Activated naive CD4-positive, alpha-beta T cell treated with anti-CD3 and anti-CD28 coated beads, Interleukin-2, amount 50 U/mL, for 24 hours (primary cell): ENCODE measurements around the gene SLC25A22.
A peak's percentile ranks its signal among the peaks of the same experiment; 100 is the strongest.

Source experiments
- H3K27ac Mint-ChIP-seq: one replicate; pipeline ENCODE4 v1.8.0; 2021; ENCODE audit warnings: mild to moderate bottlenecking, mixed read lengths
- H3K27me3 Mint-ChIP-seq: one replicate; pipeline ENCODE4 v1.8.0; 2021; ENCODE audit warnings: mixed read lengths
- H3K36me3 Mint-ChIP-seq: one replicate; pipeline ENCODE4 v1.8.0; 2021; ENCODE audit warnings: mixed read lengths
- H3K4me1 Mint-ChIP-seq: one replicate; pipeline ENCODE4 v1.8.0; 2021; ENCODE audit warnings: mixed read lengths
- H3K4me3 Mint-ChIP-seq: one replicate; pipeline ENCODE4 v1.8.0; 2021; ENCODE audit warnings: mild to moderate bottlenecking, mixed read lengths
- H3K9me3 Mint-ChIP-seq: one replicate; pipeline ENCODE4 v1.8.0; 2021; ENCODE audit warnings: mixed read lengths

Gene SLC25A22

DNA sequence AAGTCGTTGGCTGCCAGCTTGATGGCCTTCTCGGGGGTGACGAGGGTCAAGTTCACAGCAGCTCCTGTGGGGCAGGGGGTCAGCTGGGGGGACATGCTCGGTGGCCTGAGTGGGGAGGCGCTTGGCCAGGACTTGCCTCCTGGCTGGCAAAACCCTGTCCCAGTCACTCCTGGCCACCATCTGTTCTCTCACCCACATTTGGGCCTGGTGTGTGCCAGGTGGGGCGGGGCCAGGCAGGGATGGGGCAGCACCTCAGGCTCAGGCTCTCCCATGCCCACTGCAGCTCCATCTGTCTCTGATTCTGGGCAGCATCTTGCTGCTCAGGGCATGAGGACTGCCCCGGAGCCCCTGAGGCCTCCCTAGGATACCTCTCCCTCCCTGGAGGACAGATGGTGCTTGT lies 4.5 kb downstream of the SLC25A22 start:
- H3K4me3 Mint-ChIP-seq: peak overlapping the region; percentile 15
- no peak overlapping the region for H3K27ac Mint-ChIP-seq
- H3K27me3 Mint-ChIP-seq: no peaks in the 10 kb centered on the region
- no peaks in the 10 kb centered on the region for H3K36me3 Mint-ChIP-seq
- no peaks in the 10 kb centered on the region for H3K9me3 Mint-ChIP-seq
- peaks cover 7% of the 10 kb centered on the region for H3K4me1 Mint-ChIP-seq

DNA sequence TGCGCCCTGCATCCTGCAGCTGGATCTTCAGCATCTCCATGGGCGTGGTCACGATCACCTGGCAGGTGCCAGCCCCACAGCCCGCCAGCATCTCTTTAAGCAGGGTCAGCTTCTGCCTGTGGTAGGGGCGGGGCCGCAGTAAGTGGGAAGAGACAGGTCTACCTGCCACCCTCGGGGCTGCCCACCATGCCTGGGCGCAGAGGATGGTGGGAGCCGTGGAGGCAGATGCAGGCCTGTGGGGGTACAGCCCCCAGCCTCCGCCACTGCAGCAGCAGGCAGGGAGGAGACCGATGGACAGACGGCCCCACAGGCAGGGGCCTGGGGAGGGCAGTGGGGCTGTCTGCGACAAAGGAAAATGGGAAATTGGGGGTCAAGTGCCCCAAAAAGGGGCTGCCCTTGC lies 5.2 kb downstream of the SLC25A22 start:
- no peaks in the 10 kb centered on the region for H3K9me3 Mint-ChIP-seq
- no peaks in the 10 kb centered on the region for H3K27me3 Mint-ChIP-seq
- no peak overlapping the region for H3K27ac Mint-ChIP-seq
- peaks cover 7% of the 10 kb centered on the region for H3K4me1 Mint-ChIP-seq
- no peaks in the 10 kb centered on the region for H3K36me3 Mint-ChIP-seq
- H3K4me3 Mint-ChIP-seq: peak overlapping the region; percentile 15

DNA sequence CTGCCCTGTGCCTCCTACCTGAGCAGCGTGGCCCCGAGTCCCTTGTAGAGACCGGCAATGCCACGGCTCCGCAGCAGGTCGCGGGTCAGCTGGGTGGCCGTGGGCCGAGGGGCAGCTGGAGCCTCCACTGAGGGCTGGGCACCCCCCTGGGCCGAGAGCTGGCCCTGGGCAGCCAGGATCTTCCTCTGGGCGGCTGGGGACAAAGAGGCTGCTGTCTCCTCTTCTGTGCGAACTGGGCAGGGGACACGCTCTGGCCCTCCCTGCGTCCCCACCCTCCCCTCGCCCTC lies 5.6 kb downstream of the SLC25A22 start:
- H3K4me1 Mint-ChIP-seq: peaks cover 7% of the 10 kb centered on the region
- no peak overlapping the region for H3K27ac Mint-ChIP-seq
- no peaks in the 10 kb centered on the region for H3K9me3 Mint-ChIP-seq
- H3K36me3 Mint-ChIP-seq: no peaks in the 10 kb centered on the region
- no peaks in the 10 kb centered on the region for H3K27me3 Mint-ChIP-seq
- no peak overlapping the region for H3K4me3 Mint-ChIP-seq

DNA sequence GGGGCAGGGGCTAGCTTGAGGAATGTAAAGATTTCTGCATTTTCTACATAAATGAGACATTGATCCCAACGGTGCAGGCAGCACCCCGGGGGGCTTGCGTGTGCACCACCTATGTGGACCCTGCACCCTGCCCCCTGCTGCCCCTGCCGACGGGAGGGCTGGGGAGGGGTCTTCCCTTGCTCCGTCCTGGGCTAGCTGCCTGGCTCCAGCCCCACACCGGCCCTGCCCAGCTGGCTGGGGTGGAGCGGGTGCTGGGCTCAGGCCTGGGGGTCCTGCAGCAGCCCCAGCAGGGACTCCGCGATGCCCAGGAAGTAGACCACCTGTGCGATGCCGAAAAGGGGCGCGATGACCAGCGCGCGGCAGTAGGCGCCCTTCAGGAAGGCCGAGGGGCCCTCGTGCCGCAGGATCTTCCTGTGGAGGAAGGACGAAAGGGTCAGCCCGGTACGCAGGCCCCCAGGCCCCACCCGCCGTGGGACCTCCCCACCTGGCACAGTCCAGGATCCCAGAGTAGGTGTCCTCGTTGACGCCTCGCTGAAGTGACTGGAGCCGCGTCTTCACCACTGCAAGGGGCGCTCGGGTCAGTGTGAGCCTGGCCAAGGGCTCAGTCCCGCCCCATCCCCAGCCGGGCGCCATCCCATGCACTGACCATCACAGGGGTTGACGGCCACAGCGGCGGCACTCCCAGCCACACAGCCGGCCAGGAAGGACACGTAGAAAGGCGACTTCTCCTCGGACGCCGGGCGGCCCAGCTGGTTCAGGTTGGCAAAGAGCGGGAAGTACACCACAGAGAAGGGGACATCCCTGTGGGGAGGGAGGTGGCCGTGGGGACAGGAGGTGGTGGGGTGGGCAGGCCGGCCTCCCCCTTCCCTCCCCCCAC lies 6.2 kb downstream of the SLC25A22 start:
- H3K4me3 Mint-ChIP-seq: no peak overlapping the region
- peaks cover 7% of the 10 kb centered on the region for H3K4me1 Mint-ChIP-seq
- no peaks in the 10 kb centered on the region for H3K36me3 Mint-ChIP-seq
- H3K27ac Mint-ChIP-seq: no peak overlapping the region
- no peaks in the 10 kb centered on the region for H3K9me3 Mint-ChIP-seq
- H3K27me3 Mint-ChIP-seq: no peaks in the 10 kb centered on the region

DNA sequence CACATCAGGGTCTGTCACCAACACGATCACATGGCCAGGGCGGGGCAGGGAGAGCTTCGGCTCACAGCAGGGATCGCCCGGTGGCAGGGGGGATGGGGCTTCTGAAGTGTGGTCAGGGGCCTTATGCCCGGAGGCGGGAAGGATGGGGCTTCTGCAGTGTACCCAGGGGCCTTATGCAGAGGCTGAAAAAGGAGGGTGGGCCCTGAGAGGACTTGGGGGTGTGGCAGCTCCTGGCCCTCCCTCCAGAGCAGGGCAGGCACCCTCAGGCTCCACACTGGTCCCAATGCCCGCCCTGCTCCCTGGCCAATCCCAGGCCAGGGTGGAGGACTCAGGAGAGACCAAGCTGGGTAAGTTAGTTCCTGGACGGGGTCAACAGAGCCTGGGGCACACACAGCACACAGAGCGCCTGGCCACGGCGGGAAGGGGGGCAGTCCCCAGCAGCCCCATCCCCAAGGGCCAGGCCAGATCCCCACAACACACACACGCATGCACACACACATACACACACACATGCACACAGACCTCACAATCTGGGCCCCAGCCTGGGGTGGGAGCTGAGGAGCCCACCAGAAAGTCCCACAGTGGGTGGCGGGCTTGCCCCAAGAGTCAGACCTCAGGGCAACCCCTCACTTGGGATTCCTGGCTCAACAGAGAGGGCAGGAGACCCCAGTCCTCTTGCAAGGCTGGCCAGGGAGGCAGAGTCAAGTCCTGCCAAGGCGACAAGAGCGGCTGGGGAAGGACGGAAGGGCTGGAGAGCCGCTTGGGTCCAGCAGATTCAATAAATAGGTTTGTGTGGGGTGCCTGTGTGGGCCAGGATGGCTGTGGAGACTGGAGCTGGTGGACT lies 7.1 kb downstream of the SLC25A22 start:
- H3K27me3 Mint-ChIP-seq: no peaks in the 10 kb centered on the region
- H3K27ac Mint-ChIP-seq: no peak overlapping the region
- H3K9me3 Mint-ChIP-seq: no peaks in the 10 kb centered on the region
- no peaks in the 10 kb centered on the region for H3K36me3 Mint-ChIP-seq
- H3K4me3 Mint-ChIP-seq: no peak overlapping the region
- H3K4me1 Mint-ChIP-seq: peaks cover 2% of the 10 kb centered on the region

DNA sequence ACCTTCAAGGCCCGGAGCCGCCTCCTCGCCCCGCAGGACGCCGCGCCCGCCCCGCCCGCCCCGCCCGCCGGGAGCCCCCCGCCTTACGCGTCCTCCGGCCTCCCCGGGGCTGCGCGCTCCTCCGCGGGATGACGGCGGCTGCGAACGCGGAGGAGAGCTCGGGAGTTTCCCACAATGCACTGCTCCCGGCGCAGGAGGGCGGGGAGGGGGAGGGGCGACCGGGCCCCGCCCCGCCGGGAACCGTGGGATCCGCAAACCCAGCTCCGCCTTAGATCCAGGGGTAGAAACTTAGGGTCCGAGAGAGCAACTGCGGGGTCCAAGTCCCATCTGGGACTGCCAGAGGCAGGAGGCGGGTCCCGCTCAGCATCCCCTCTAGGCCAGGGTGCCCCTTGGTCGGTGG lies 8.1 kb downstream of the SLC25A22 start, which contains the start of gene CEND1:
CEND1 (minus strand) TSS at position 148 of the 400 bp plus-strand sequence. CDS start 1,514 bp downstream, outside the sequence.
- Mint-ChIP-seq H3K27me3 (no peaks in the 10 kb centered on the region), H3K9me3 (no peaks in the 10 kb centered on the region), H3K4me1 (no peaks in the 10 kb centered on the region), H3K36me3 (no peaks in the 10 kb centered on the region), H3K4me3 (no peak within 1 kb of the TSS), H3K27ac (no peak within 1 kb of the TSS)

DNA sequence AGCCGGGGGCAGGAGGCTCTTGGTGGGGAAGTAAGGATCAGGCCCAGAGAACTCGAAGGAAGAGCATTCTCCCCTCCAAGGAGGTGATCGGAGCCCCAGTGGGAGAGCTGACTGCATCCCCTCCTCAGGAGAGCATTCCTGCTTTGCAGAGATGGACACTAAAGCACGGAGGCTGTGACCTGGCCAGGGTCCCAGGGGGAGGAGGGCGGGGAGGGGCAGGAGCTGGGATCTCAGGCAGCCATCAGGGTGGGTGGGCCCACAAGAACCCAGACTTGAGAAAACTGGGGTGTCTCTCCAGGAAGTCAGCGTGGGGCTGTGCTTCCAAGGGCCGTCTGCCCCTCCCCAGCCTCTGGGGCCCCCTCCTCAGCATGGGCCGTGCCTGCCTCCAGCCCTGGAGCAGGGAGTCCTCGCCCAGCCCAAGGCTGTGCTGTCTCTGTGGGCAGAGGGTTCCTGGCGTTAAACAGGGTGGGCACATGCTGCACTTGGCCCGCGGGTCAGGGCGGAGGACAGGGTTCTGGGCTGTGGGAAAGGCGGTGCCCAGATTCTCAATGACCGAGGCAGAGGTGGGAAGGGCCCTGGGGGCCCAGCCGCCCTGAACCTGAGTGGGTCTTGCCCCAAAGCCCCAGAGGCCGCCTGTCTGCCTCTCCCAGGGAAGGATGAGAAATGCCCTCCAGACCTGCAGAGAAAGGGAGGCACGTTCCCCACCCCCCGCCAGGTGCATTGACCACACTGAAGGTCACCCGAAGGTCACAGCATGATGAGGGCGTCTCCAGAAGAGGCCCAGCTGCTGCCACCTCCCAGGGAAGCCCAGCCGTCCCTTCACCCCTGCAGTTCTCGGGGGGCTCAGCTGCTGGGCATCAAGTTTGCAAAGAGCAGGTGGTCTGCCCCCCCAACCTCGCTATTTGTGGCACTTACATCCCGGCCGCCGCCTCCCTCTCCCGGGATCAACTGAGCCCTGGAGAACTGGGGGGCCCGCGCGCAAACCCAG lies 8.8 kb downstream of the SLC25A22 start:
- H3K27ac Mint-ChIP-seq: no peak overlapping the region
- H3K4me1 Mint-ChIP-seq: no peaks in the 10 kb centered on the region
- H3K27me3 Mint-ChIP-seq: no peaks in the 10 kb centered on the region
- no peaks in the 10 kb centered on the region for H3K9me3 Mint-ChIP-seq
- no peak overlapping the region for H3K4me3 Mint-ChIP-seq
- no peaks in the 10 kb centered on the region for H3K36me3 Mint-ChIP-seq

DNA sequence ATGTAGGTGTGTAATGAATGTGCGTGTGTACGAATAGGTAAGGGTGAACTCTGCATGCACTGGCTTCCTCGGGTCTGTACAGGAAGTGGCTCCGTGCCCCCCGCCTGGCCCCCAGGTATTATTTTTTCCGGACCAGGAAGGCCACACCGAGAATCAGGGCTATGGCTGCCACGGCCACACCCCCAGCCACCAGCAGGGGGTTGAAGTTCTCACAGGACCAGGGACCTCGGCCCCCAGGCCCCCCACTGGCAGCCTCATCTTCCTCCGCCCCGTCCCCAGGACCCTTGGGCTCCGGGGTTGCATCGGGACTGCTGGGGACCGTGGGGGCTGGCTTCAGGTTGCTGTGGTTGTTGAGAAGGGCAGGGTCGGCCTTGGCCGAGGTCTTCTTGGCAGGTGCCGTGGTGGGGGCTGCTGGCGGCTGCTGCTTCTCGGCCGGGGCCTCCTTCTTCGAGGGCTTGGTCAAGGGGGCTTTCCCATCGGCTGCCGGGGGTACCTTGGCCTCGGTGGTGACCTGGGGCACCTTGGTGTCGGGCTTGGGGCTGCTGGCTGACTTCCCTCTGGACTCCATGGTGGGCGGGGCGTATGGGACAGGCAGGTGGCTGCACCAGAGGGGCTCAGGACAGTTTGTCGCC lies 10.0 kb downstream of the SLC25A22 start:
- no peak overlapping the region for H3K27ac Mint-ChIP-seq
- no peak overlapping the region for H3K4me3 Mint-ChIP-seq
- no peaks in the 10 kb centered on the region for H3K9me3 Mint-ChIP-seq
- H3K27me3 Mint-ChIP-seq: no peaks in the 10 kb centered on the region
- H3K36me3 Mint-ChIP-seq: no peaks in the 10 kb centered on the region
- peaks cover 7% of the 10 kb centered on the region for H3K4me1 Mint-ChIP-seq

DNA sequence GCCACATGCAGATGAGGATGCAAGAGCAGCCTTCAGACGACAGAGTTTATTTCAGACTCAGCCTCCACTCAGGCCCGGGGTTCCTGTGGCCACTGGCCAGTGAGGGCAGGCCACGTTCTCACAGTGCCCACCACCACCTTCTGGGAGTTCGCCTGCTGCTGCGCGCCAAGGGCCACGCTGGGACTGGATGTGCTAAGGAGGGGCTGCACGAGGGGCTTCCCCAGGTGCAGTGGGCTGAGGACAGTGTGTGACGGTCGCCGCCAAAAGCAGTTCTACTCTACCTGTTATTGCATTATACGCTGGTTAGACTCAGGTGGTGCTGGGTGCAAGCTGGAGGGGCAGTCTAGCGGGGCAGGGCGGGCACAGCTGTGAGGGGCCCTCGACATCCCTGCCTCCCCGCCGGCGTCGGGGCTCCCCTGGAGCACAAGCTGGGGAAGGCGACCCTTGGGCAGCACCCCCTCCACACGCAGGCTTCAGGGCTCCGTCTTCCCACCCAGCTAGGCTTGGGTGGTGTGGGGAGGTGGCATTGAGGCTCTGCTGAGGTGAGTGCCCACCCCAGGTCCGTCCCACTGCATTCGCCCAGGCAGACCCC lies 10.9 kb downstream of the SLC25A22 start:
- Mint-ChIP-seq H3K9me3 (no peaks in the 10 kb centered on the region), H3K4me3 (no peak overlapping the region), H3K27me3 (no peaks in the 10 kb centered on the region), H3K36me3 (no peaks in the 10 kb centered on the region), H3K4me1 (peaks cover 7% of the 10 kb centered on the region), H3K27ac (no peak overlapping the region)

DNA sequence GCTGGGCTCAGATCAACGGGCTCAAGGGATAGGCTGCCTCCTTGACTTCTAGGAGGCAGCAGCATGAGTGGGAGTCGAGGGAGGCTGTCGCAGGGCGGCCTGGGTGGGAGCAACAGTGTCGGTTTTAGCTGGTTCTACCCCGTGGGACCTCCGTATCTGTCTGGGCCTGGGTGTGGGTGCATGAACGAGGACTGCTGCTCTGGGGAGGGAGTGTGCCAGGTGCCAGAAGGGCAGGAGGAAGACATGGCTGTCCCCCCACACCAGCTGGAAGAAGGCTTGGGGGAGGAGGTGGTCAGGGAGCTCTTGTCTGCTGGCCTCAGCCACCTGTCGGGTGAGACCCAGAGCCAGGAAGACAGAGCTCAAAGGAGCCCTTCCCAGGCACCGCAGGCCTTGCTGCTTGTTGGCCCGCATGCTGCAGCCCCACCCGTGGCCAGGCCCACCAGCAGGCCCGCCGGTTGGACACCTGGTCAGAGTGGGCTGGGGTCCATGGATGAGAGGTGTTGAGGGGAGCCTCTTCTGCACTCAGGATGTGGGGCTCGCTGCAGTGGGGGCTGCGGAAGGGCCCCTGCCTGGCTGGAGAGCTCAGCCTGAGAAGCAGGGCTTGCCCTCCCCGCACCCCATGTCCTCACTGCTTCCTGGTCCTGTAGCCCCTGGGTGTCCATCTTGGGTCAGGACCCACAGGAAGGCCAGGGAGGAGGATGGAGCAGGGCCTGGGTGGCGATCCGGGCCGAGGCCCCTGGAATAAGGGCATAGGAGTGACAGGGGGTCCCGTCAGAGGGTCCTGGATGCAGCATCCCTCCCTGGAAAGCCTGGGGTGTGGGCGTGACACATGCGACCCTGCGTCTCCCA lies 11.6 kb downstream of the SLC25A22 start:
- H3K36me3 Mint-ChIP-seq: no peaks in the 10 kb centered on the region
- H3K27ac Mint-ChIP-seq: no peak overlapping the region
- H3K4me3 Mint-ChIP-seq: no peak overlapping the region
- peaks cover 7% of the 10 kb centered on the region for H3K4me1 Mint-ChIP-seq
- no peaks in the 10 kb centered on the region for H3K27me3 Mint-ChIP-seq
- no peaks in the 10 kb centered on the region for H3K9me3 Mint-ChIP-seq

DNA sequence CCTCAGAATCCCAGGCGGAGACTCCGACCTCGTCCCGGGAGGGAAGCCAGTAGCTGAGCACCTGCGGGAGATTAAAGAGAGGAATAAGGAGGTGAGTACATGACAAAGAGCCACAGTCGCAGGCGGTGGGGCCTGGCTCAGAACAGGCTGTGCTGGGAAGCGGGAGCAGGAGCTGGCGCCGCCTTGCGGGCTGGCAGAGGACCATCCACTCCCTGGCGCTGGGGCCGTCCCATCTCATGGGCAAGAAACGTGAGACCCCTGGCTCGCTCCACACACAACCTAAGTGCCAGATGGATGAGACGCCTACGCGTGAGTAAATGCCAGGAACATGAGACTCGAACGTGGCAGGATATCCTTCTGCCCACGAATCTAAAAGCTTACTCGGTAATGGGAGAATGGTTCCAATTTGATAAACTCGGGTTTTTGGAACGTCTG lies 14.5 kb downstream of the SLC25A22 start:
- Mint-ChIP-seq H3K9me3 (no peaks in the 10 kb centered on the region), H3K4me3 (no peak overlapping the region), H3K36me3 (no peaks in the 10 kb centered on the region), H3K4me1 (peaks cover 15% of the 10 kb centered on the region), H3K27ac (no peak overlapping the region), H3K27me3 (no peaks in the 10 kb centered on the region)

DNA sequence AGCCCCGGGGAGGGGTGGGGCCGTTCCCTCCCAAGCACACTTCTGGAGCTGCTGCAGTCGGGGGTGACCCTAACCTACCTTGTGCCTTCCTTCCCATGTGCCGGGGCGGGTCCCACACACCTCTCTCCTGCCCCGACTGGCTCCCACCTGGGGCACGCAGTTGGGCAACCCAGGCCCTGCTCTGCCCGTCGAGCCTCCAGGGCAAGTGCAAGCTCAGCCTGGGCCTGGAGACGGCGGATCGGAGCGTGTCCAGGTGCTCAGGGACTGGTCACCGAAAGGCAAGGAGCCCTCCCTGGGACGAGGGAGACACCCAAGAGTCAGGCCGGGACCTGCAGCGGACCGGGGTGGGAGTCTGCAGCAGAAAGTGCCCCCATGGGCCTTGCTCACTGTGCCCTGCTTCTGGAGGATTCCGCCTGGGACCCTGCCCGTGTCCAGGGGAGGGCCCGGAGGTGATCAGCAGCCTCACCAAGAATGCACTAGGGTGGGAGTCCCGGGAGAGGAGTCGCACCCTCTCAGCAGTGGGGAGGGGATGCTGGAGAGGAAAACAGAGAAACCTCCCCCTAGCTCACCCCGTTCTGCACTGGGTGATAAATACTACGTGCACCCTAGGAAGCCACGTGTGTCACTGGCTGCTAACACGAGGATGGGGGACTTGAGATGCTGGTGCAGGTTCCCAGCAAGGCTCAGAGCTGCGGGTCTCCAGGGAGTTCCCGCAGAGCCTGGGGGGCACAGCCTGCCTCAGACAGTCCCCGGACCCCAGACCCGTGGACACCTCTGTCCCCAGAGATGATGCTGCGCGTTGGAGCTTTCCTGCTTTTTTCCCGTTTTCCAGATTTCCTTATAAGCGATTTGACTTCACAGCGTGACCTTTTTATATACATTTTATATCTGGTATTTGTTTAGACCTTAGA lies 15.6 kb downstream of the SLC25A22 start:
- H3K36me3 Mint-ChIP-seq: no peaks in the 10 kb centered on the region
- H3K4me3 Mint-ChIP-seq: no peak overlapping the region
- no peaks in the 10 kb centered on the region for H3K27me3 Mint-ChIP-seq
- H3K4me1 Mint-ChIP-seq: peaks cover 15% of the 10 kb centered on the region
- H3K27ac Mint-ChIP-seq: no peak overlapping the region
- H3K9me3 Mint-ChIP-seq: no peaks in the 10 kb centered on the region

DNA sequence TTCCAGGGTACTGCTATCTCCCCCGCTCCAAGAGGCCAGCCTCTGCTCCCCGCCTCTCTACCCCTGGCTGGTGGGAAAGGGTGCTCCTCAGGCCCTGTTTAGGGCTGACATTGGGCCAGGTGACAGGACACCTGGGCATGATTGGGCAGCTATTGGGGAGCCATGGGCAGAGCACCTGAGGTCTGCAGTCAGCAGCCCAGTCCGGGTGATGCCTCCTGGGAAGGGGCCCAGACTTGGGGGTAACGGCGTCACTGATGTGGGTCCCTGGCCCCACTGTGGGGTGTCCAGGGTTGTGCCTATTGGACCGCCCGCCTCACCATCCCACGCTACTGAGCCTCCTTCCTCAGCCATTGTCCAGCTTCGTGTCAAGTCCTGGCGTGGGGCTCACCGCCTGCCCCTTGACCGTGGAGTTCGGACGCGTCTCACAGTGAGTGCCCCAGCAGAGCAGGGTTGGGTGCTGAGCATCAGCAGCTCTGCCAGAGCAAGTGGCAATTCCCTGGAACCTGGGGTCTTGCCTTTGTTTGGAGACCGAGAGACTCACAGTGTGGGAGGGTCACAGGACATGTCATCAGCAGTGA lies 18.0 kb downstream of the SLC25A22 start:
- H3K27ac Mint-ChIP-seq: no peak overlapping the region
- no peaks in the 10 kb centered on the region for H3K36me3 Mint-ChIP-seq
- no peaks in the 10 kb centered on the region for H3K27me3 Mint-ChIP-seq
- no peak overlapping the region for H3K4me3 Mint-ChIP-seq
- H3K9me3 Mint-ChIP-seq: no peaks in the 10 kb centered on the region
- H3K4me1 Mint-ChIP-seq: peaks cover 28% of the 10 kb centered on the region
